Measurements from ENCODE around the gene ADAM21.

ADAM21 gene

DNA sequence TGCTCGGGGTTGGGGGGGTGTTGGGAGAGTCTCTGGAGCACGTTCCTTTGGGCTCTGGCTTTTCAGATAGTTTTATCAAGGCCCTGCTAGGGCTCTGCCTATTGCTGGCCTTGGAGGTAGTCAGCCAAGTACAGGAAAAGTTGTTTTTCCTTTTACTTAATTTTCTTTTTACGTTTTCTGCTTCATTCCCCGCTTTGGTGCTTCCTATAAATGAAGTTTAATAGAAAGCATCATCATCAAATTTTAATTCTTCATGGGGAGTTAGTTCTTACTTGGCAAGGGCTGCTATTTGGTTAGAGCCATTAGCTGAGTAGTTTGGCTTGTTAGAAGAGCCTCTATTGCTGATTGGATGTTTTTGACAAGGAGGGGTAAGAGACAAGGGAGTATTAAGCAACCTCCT lies 15.1 kb upstream of the ADAM21 start:
- no peak overlapping the region for H3K27ac ChIP-seq
- no peaks in the 10 kb centered on the region for H3K79me2 ChIP-seq
- no peaks in the 10 kb centered on the region for H3K4me1 ChIP-seq
- no peak overlapping the region for H3K4me2 ChIP-seq (ENCODE audit: low read length)
- H3K9me3 ChIP-seq (ENCODE audit: control insufficient read depth, low read length): no peaks in the 10 kb centered on the region
- H2AFZ ChIP-seq: no peak overlapping the region
- H3K4me3 ChIP-seq (ENCODE audit: low read depth, low read length): no peak overlapping the region
- no peaks in the 10 kb centered on the region for H3K27me3 ChIP-seq (ENCODE audit: control insufficient read depth, insufficient read depth, low read length)
- H3K9ac ChIP-seq: no peak overlapping the region
- TF ChIP-seq CTCF (IDR thresholded peaks at IDR 0.05): no peak
- no peaks in the 10 kb centered on the region for H3K36me3 ChIP-seq (ENCODE audit: control insufficient read depth, insufficient read depth, low read length)

DNA sequence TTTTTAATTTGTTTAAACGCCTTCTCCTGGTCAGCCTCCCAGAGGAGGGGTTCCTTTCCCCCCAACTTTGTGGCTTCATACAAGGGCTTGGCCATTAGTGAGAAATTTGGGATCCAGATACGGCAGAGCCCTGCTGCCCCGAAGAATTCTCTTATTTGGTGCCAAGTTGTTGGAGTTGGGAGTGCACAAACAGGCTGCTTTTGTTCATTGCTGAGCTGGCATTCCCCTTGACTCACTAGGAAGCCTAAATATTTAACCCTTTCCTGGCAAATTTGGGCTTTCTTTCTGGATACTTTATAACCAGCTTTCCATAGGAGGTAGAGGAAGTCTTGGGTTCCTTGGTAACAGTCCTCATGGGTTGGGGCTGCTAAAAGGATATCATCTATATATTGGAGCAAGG lies 10.3 kb upstream of the ADAM21 start:
- Histone ChIP-seq H2AFZ (no peak overlapping the region), H3K4me2 (ENCODE audit: low read length) (no peak overlapping the region), H3K27me3 (ENCODE audit: control insufficient read depth, insufficient read depth, low read length) (no peaks in the 10 kb centered on the region), H3K27ac (no peak overlapping the region), H3K79me2 (no peaks in the 10 kb centered on the region), H3K9ac (no peak overlapping the region), H3K4me1 (no peaks in the 10 kb centered on the region), H3K4me3 (ENCODE audit: low read depth, low read length) (no peak overlapping the region), H3K9me3 (ENCODE audit: control insufficient read depth, low read length) (no peaks in the 10 kb centered on the region), H3K36me3 (ENCODE audit: control insufficient read depth, insufficient read depth, low read length) (no peaks in the 10 kb centered on the region)
- TF ChIP-seq CTCF (IDR thresholded peaks at IDR 0.05): no peak

GRCh38 chr14:70442750-70443149 lies 9.2 kb upstream of the ADAM21 start:
- no peak overlapping the region for H3K4me3 ChIP-seq (ENCODE audit: low read depth, low read length)
- H3K4me2 ChIP-seq (ENCODE audit: low read length): no peak overlapping the region
- H3K27ac ChIP-seq: no peak overlapping the region
- H3K9ac ChIP-seq: no peak overlapping the region
- H3K27me3 ChIP-seq (ENCODE audit: control insufficient read depth, insufficient read depth, low read length): no peaks in the 10 kb centered on the region
- H3K9me3 ChIP-seq (ENCODE audit: control insufficient read depth, low read length): no peaks in the 10 kb centered on the region
- no peaks in the 10 kb centered on the region for H3K36me3 ChIP-seq (ENCODE audit: control insufficient read depth, insufficient read depth, low read length)
- no peaks in the 10 kb centered on the region for H3K4me1 ChIP-seq
- H3K79me2 ChIP-seq: no peaks in the 10 kb centered on the region
- H2AFZ ChIP-seq: no peak overlapping the region
- no peak for TF ChIP-seq CTCF (IDR thresholded peaks at IDR 0.05)

DNA sequence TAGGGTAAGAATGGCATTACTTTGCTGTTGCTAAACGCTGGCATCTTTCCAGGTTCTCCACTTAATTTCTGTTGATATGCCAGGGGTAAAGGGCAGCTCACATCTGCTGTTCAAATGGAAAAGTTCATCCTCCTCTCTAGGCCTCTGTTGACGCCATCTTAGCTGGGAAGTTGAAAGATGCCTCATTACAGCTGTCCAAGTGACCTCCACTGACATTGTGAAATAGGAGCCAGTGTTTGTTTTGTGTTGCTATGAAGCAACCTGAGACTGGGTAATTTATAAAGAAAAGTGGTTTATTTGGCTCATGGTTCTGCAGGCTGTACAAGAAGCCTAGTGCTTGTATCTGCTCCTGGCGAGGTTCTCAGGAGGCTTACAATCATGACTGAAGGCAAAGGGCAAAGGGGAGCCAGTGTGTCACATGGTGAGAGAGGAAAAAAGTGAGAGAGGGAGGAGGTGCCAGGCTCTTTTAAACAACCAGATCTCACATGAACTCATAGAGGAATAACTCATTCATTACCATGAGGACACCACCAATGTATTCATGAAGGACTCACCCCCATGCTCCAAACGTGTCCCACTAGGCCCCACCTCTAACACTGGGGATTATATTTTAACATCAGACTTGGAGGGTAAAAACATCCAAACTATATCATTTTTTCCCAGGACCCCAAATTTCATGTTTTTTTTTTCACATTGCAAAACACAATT lies 3.2 kb upstream of the ADAM21 start:
- Histone ChIP-seq H3K27me3 (ENCODE audit: control insufficient read depth, insufficient read depth, low read length) (no peaks in the 10 kb centered on the region), H3K4me1 (no peaks in the 10 kb centered on the region), H3K9ac (no peak overlapping the region), H2AFZ (no peak overlapping the region), H3K79me2 (no peaks in the 10 kb centered on the region), H3K4me3 (ENCODE audit: low read depth, low read length) (no peak overlapping the region), H3K27ac (no peak overlapping the region), H3K9me3 (ENCODE audit: control insufficient read depth, low read length) (no peaks in the 10 kb centered on the region), H3K36me3 (ENCODE audit: control insufficient read depth, insufficient read depth, low read length) (no peaks in the 10 kb centered on the region), H3K4me2 (ENCODE audit: low read length) (no peak overlapping the region)
- no peak for TF ChIP-seq CTCF (IDR thresholded peaks at IDR 0.05)

GRCh38 chr14:70454731-70455130 lies 2.8 kb downstream of the ADAM21 start:
- H3K4me3 ChIP-seq (ENCODE audit: low read depth, low read length): no peak overlapping the region
- no peak for TF ChIP-seq CTCF (IDR thresholded peaks at IDR 0.05)
- H3K9me3 ChIP-seq (ENCODE audit: control insufficient read depth, low read length): no peaks in the 10 kb centered on the region
- H3K4me2 ChIP-seq (ENCODE audit: low read length): no peak overlapping the region
- H3K9ac ChIP-seq: no peak overlapping the region
- no peaks in the 10 kb centered on the region for H3K27me3 ChIP-seq (ENCODE audit: control insufficient read depth, insufficient read depth, low read length)
- H3K27ac ChIP-seq: no peak overlapping the region
- H2AFZ ChIP-seq: no peak overlapping the region
- H3K79me2 ChIP-seq: no peaks in the 10 kb centered on the region
- no peaks in the 10 kb centered on the region for H3K36me3 ChIP-seq (ENCODE audit: control insufficient read depth, insufficient read depth, low read length)
- H3K4me1 ChIP-seq: no peaks in the 10 kb centered on the region

All from parathyroid adenoma (tissue), 2 donors.